KMS-11 (cell line): ENCODE measurements around the gene CDC34.

Experiments used
- H2AFZ ChIP-seq: fragments of 200-600 bp; sonication (generic); 2 replicates; pipeline ENCODE4 v1.6.1; 2016; ENCODE audit warnings: antibody characterized with exemption, mixed run types, low read depth
- H3K27ac ChIP-seq: fragments of 200-600 bp; sonication (generic); 2 replicates; pipeline ENCODE4 v1.6.1; 2016; ENCODE audit warnings: mild to moderate bottlenecking, mixed run types
- H3K27me3 ChIP-seq: fragments of 200-600 bp; sonication (generic); 2 replicates; pipeline ENCODE4 v1.6.1; 2017; ENCODE audit warnings: mild to moderate bottlenecking, low read depth, mixed run types, moderate library complexity; ENCODE audit not compliant: insufficient read depth
- H3K36me3 ChIP-seq: fragments of 200-600 bp; sonication (generic); 2 replicates; pipeline ENCODE4 v1.6.1; 2017; ENCODE audit warnings: mild to moderate bottlenecking, mixed run types; ENCODE audit not compliant: insufficient read depth
- H3K4me1 ChIP-seq: fragments of 200-600 bp; sonication (generic); 2 replicates; pipeline ENCODE4 v1.6.1; 2016; ENCODE audit warnings: mild to moderate bottlenecking, low read depth, mixed run types; ENCODE audit not compliant: poor library complexity, severe bottlenecking
- H3K4me2 ChIP-seq: fragments of 200-600 bp; sonication (generic); 2 replicates; pipeline ENCODE4 v1.7.0; 2016; ENCODE audit warnings: mild to moderate bottlenecking, mixed run types
- H3K4me3 ChIP-seq: fragments of 200-600 bp; sonication (generic); IDR thresholded peaks from 2 replicates; pipeline ENCODE4 v1.6.1; 2017; ENCODE audit warnings: low read depth, low read length, mixed read lengths; ENCODE audit not compliant: insufficient read depth
- H3K79me2 ChIP-seq: fragments of 200-600 bp; sonication (generic); 2 replicates; pipeline ENCODE4 v1.6.1; 2016; ENCODE audit warnings: low read depth, mixed run types; ENCODE audit not compliant: insufficient read depth
- H3K9ac ChIP-seq: fragments of 200-600 bp; sonication (generic); 2 replicates; pipeline ENCODE4 v1.6.1; 2016; ENCODE audit warnings: mild to moderate bottlenecking, mixed run types
- H4K20me1 ChIP-seq: fragments of 200-600 bp; sonication (generic); 2 replicates; pipeline ENCODE4 v1.6.1; 2016; ENCODE audit warnings: mild to moderate bottlenecking, mixed run types; ENCODE audit not compliant: insufficient read depth
- CTCF ChIP-seq: fragments of 200-600 bp; sonication (generic); conservative IDR thresholded peaks from 2 replicates; pipeline ENCODE4 v1.6.1; 2017; ENCODE audit warnings: low read depth, mild to moderate bottlenecking, antibody characterized with exemption, low read length, moderate library complexity, mixed read lengths

The CDC34 gene

GRCh38 chr19:531753-532560, at the start of gene CDC34:
Gene CDC34, plus strand, starts transcription at chr19:531760. Its CDS starts 172 bp downstream, at chr19:531932.
- H3K4me2 ChIP-seq: peak within 1 kb of the TSS; percentile 96
- H3K27ac ChIP-seq: no peak within 1 kb of the TSS; the same call in 1 of the 2 replicates
- TF ChIP-seq CTCF: no peak
- H3K4me1 ChIP-seq: peaks cover 17% of the 10 kb centered on the region
- H3K4me3 ChIP-seq: no peak within 1 kb of the TSS
- H3K9ac ChIP-seq: peak within 1 kb of the TSS; percentile 40; the same call in 1 of the 2 replicates
- H3K79me2 ChIP-seq: peaks cover 17% of the 10 kb centered on the region; the same call in 1 of the 2 replicates
- peaks cover 14% of the 10 kb centered on the region for H3K27me3 ChIP-seq
- peak within 1 kb of the TSS; percentile 91 for H2AFZ ChIP-seq
- peaks cover 6% of the 10 kb centered on the region; the same call in 1 of the 2 replicates for H4K20me1 ChIP-seq
- H3K36me3 ChIP-seq: no peaks in the 10 kb centered on the region

GRCh38 chr19:482186-483041, 49.1 kb upstream of the CDC34 start:
- Histone ChIP-seq H3K4me1 (no peaks in the 10 kb centered on the region), H3K4me2 (no peak overlapping the region), H3K27ac (no peak overlapping the region), H3K4me3 (no peak overlapping the region), H2AFZ (no peak overlapping the region), H3K27me3 (peaks cover 40% of the 10 kb centered on the region), H3K36me3 (no peaks in the 10 kb centered on the region), H3K79me2 (no peaks in the 10 kb centered on the region), H4K20me1 (no peaks in the 10 kb centered on the region), H3K9ac (no peak overlapping the region)
- no peak for TF ChIP-seq CTCF

- H3K4me2 ChIP-seq: no peak overlapping the region
- H3K4me1 ChIP-seq: no peaks in the 10 kb centered on the region
- H3K4me3 ChIP-seq: no peak overlapping the region
- no peaks in the 10 kb centered on the region for H3K79me2 ChIP-seq
- H3K9ac ChIP-seq: no peak overlapping the region
- no peaks in the 10 kb centered on the region for H4K20me1 ChIP-seq
- H3K36me3 ChIP-seq: no peaks in the 10 kb centered on the region
- TF ChIP-seq CTCF: no peak
- H3K27me3 ChIP-seq: peaks cover 32% of the 10 kb centered on the region
- H3K27ac ChIP-seq: no peak overlapping the region
- no peak overlapping the region for H2AFZ ChIP-seq
Measured at GRCh38 chr19:483332-484072, 48.1 kb upstream of the CDC34 start.

GRCh38 chr19:484494-484893, 47.1 kb upstream of the CDC34 start:
- H3K27me3 ChIP-seq: peaks cover 22% of the 10 kb centered on the region; the same call in 1 of the 2 replicates
- TF ChIP-seq CTCF: no peak
- H3K4me1 ChIP-seq: no peaks in the 10 kb centered on the region
- H3K4me2 ChIP-seq: no peak overlapping the region
- no peak overlapping the region for H2AFZ ChIP-seq
- H3K27ac ChIP-seq: no peak overlapping the region
- no peaks in the 10 kb centered on the region for H4K20me1 ChIP-seq
- no peak overlapping the region for H3K4me3 ChIP-seq
- H3K79me2 ChIP-seq: no peaks in the 10 kb centered on the region
- no peak overlapping the region for H3K9ac ChIP-seq
- H3K36me3 ChIP-seq: no peaks in the 10 kb centered on the region
